CD4-positive, alpha-beta T cell (primary cell): ENCODE results near the gene GATAD2B. TPM values are rescaled to one million over a fixed set of nuclear protein-coding genes. Genes with fewer than 3 reads are reported as not detected.
A peak's percentile ranks its signal among the peaks of the same experiment; 100 is the strongest.

Experiments
- ATAC-seq: fragments of 200-7000 bp; cut with Tn5 transposase; one replicate; pipeline ENCODE4 v1.10.0; 2022; ENCODE audit warnings: mild to moderate bottlenecking; ENCODE audit not compliant: poor library complexity
- CTCF ChIA-PET: fragments of 350-600 bp; sonication (Branson Sonifier 250); formaldehyde crosslinking; loops from one replicate; lab custom pipeline; 2021; ENCODE audit warnings: antibody characterized with exemption, inconsistent platforms; lab: Charles Lee
- POLR2A ChIA-PET: fragments of 350-600 bp; sonication (Branson Sonifier 250); formaldehyde crosslinking; loops from one replicate; lab custom pipeline; 2021; ENCODE audit warnings: antibody characterized with exemption, inconsistent platforms; lab: Charles Lee
- DNase-seq, 14 experiments: peaks; one replicate each; pipeline ENCODE4 v3.0.0-alpha.2; 2013 to 2020; ENCODE audit warnings: mixed read lengths in 2 of 14
- H3K27ac ChIP-seq, 2 donors: one replicate each; pipeline versions ENCODE4 v1.5.1 to v1.7.0; 2013; ENCODE audit warnings: low read length in 2 of 2, low read depth in 1 of 2, mild to moderate bottlenecking in 1 of 2
- H3K27me3 ChIP-seq, 2 experiments: 1 replicate in 1 of 2; 2 replicates in 1 of 2; pipeline versions ENCODE4 v1.6.1 to v1.7.0; 2013; ENCODE audit warnings: low read length in 2 of 2, control low read depth in 1 of 2, mild to moderate bottlenecking in 1 of 2, moderate library complexity in 1 of 2; ENCODE audit not compliant: insufficient read depth in 2 of 2, control insufficient read depth in 1 of 2
- H3K36me3 ChIP-seq: one replicate; pipeline ENCODE4 v1.6.1; 2013; ENCODE audit warnings: low read length, control low read depth; ENCODE audit not compliant: insufficient read depth
- H3K4me1 ChIP-seq: one replicate; pipeline ENCODE4 v1.6.1; 2013; ENCODE audit warnings: low read length, control low read depth; ENCODE audit not compliant: insufficient read depth
- H3K4me3 ChIP-seq: one replicate; pipeline ENCODE4 v1.5.1; 2013; ENCODE audit warnings: mild to moderate bottlenecking, low read length, moderate library complexity
- H3K9me3 ChIP-seq, 2 experiments: 1 replicate in 1 of 2; 2 replicates in 1 of 2; pipeline versions ENCODE4 v1.6.1 to v1.7.0; 2013; ENCODE audit warnings: low read length in 2 of 2, mild to moderate bottlenecking in 2 of 2, control low read depth in 1 of 2, moderate library complexity in 1 of 2; ENCODE audit not compliant: control insufficient read depth in 1 of 2, insufficient read depth in 1 of 2
- H3K27ac Mint-ChIP-seq: one replicate; pipeline ENCODE4 v1.8.0; 2020; ENCODE audit warnings: mixed read lengths
- H3K27me3 Mint-ChIP-seq: one replicate; pipeline ENCODE4 v1.8.0; 2021; ENCODE audit warnings: mixed read lengths
- H3K36me3 Mint-ChIP-seq: one replicate; pipeline ENCODE4 v1.8.0; 2021; ENCODE audit warnings: low read depth, mixed read lengths
- H3K4me1 Mint-ChIP-seq: one replicate; pipeline ENCODE4 v1.8.0; 2021; ENCODE audit warnings: low read depth, mixed read lengths
- H3K4me3 Mint-ChIP-seq: one replicate; pipeline ENCODE4 v1.8.0; 2020; ENCODE audit warnings: mild to moderate bottlenecking, mixed read lengths
- H3K9me3 Mint-ChIP-seq: one replicate; pipeline ENCODE4 v1.8.0; 2020; ENCODE audit warnings: mixed read lengths
- CTCF ChIP-seq: fragments of 200-600 bp; IDR thresholded peaks from one replicate; pipeline ENCODE4 v1.8.0; 2022; ENCODE audit warnings: antibody characterized with exemption, mild to moderate bottlenecking
- intact Hi-C, 2 experiments: fragments of 100-400 bp; cut with DNase I in 1 of 2; cut with micrococcal nuclease in 1 of 2; formaldehyde crosslinking; loops; one replicate each; pipeline versions ENCODE4 v1.15.1 to v1.9.0; 2023 to 2025; cut with DNase I, micrococcal nuclease
- total RNA-seq, 174 experiments: library from RNA in 2 of 174; stranded (reverse) in 2 of 174; gene quantifications; one replicate each; pipeline ENCODE4 v1.2.3 and lab custom pipeline; 2021 to 2026

GATAD2B gene
- total RNA-seq, 2 experiments from 2014 or later: 51.6 to 52.3 TPM

- DNase-seq (no peak), ATAC-seq (no peak)
- H3K27me3 ChIP-seq: no peaks in the 10 kb centered on the region
- ChIA-PET CTCF (interaction anchor here (1.7 to 3.9 kb wide), 3 partner anchors 8 to 18 kb away, joined by 3 to 31 read pairs (median 30); partner anchors contain the start of genes CREB3L4, DENND4B and JTB), POLR2A (interaction anchor here (0.8 to 5.0 kb wide), 6 partner anchors 8 to 33 kb away, joined by 3 to 85 read pairs (median 54); partner anchors contain the start of genes CREB3L4, DENND4B, JTB and RPS27)
- H3K9me3 ChIP-seq: no peaks in the 10 kb centered on the region
- no peaks in the 10 kb centered on the region for H3K27me3 Mint-ChIP-seq
- H3K4me1 ChIP-seq: peaks cover 68% of the 10 kb centered on the region
- no peaks in the 10 kb centered on the region for H3K9me3 Mint-ChIP-seq
- H3K4me1 Mint-ChIP-seq: peaks cover 68% of the 10 kb centered on the region
- no peak for TF ChIP-seq CTCF
- no peak overlapping the region for H3K4me3 ChIP-seq
- intact Hi-C loops: loop anchor here (2.0 to 5.0 kb wide), 2 partner anchors 31 to 37 kb away; partner anchors contain the start of genes GATAD2B (in 1 of the 2) and RPS27 (in 1 of the 2)
- peak overlapping the region; percentile 63 for H3K27ac Mint-ChIP-seq
- H3K36me3 Mint-ChIP-seq: peaks cover 37% of the 10 kb centered on the region
- H3K27ac ChIP-seq: no peak overlapping the region
- peaks cover 6% of the 10 kb centered on the region for H3K36me3 ChIP-seq
- H3K4me3 Mint-ChIP-seq: peak overlapping the region; percentile 94
Measured at GRCh38 chr1:153959454-153959853, 36.7 kb upstream of the GATAD2B start.

- H3K27me3 Mint-ChIP-seq: no peaks in the 10 kb centered on the region
- peak overlapping the region; percentile 89 for H3K27ac Mint-ChIP-seq
- Histone ChIP-seq H3K27ac (peak overlapping the region in 1 of 2 donors; percentile 68), H3K36me3 (peaks cover 11% of the 10 kb centered on the region), H3K4me1 (peaks cover 68% of the 10 kb centered on the region), H3K27me3 (no peaks in the 10 kb centered on the region), H3K9me3 (no peaks in the 10 kb centered on the region), H3K4me3 (no peak overlapping the region)
- no peak for DNase-seq
- TF ChIP-seq CTCF: no peak
- ChIA-PET CTCF (interaction anchor here (1.7 to 3.9 kb wide), 4 partner anchors 8 to 28 kb away, joined by 3 to 31 read pairs (median 22); partner anchors contain the start of genes CREB3L4, DENND4B, JTB and RAB13), POLR2A (interaction anchor here (0.6 to 5.0 kb wide), 12 partner anchors 9 to 183 kb away, joined by 3 to 85 read pairs (median 4); partner anchors contain the start of genes CREB3L4, DENND4B, GATAD2B and JTB)
- peaks cover 68% of the 10 kb centered on the region for H3K4me1 Mint-ChIP-seq
- H3K9me3 Mint-ChIP-seq: no peaks in the 10 kb centered on the region
- H3K36me3 Mint-ChIP-seq: peaks cover 42% of the 10 kb centered on the region
- peak overlapping the region; percentile 94 for H3K4me3 Mint-ChIP-seq
- intact Hi-C loops: loop anchor here (1.0 to 5.0 kb wide), 8 partner anchors 8 to 37 kb away; partner anchors contain the start of genes JTB (in 2 of the 2), RPS27 (in 2 of the 2), CREB3L4 (in 1 of the 2) and DENND4B (in 1 of the 2)
- no peak for ATAC-seq
Measured at GRCh38 chr1:153958961-153959260, 36.1 kb upstream of the GATAD2B start.

- ChIA-PET POLR2A (interaction anchor here (0.6 to 5.0 kb wide), 17 partner anchors 9 to 182 kb away, joined by 3 to 85 read pairs (median 4); partner anchors contain the start of genes CREB3L4, DENND4B, GATAD2B and JTB), CTCF (interaction anchor here (0.6 to 3.9 kb wide), 5 partner anchors 9 to 149 kb away, joined by 3 to 31 read pairs (median 15); partner anchors contain the start of genes CREB3L4, DENND4B, JTB and RAB13)
- peak within 1 kb of the TSS; percentile 94 for H3K4me3 Mint-ChIP-seq
- peaks cover 65% of the 10 kb centered on the region for H3K4me1 ChIP-seq
- H3K4me3 ChIP-seq: peak within 1 kb of the TSS; percentile 75
- DNase-seq (peak; percentile 93 to 99 (median 97)), ATAC-seq (peak; percentile 88)
- H3K27ac Mint-ChIP-seq: peak within 1 kb of the TSS; percentile 89
- no peaks in the 10 kb centered on the region for H3K9me3 ChIP-seq
- H3K27me3 ChIP-seq: no peaks in the 10 kb centered on the region
- H3K4me1 Mint-ChIP-seq: peaks cover 68% of the 10 kb centered on the region
- H3K27ac ChIP-seq: peak within 1 kb of the TSS; percentile 89 to 91
- no peaks in the 10 kb centered on the region for H3K9me3 Mint-ChIP-seq
- H3K36me3 ChIP-seq: peaks cover 17% of the 10 kb centered on the region
- peaks cover 43% of the 10 kb centered on the region for H3K36me3 Mint-ChIP-seq
- intact Hi-C loops: loop anchor here (1.0 to 5.0 kb wide), 8 partner anchors 9 to 36 kb away; partner anchors contain the start of genes JTB (in 2 of the 2), RPS27 (in 2 of the 2), CREB3L4 (in 1 of the 2) and DENND4B (in 1 of the 2)
- H3K27me3 Mint-ChIP-seq: no peaks in the 10 kb centered on the region
- no peak for TF ChIP-seq CTCF
Measured at GRCh38 chr1:153958111-153958960, 35.6 kb upstream of the GATAD2B start, which contains the start of gene CRTC2. CRTC2 (minus strand) TSS chr1:153958612; CDS start chr1:153958497, 115 bp downstream.
